ENCODE results near the gene MAD1L1.

The MAD1L1 gene

GRCh38 chr7:1948887-1949680 is 283.7 kb downstream of the MAD1L1 start:
- DNase-seq: no peak

GRCh38 chr7:1948301-1948796 is 284.4 kb downstream of the MAD1L1 start:
- no peak for DNase-seq

- no peak for DNase-seq
Measured at GRCh38 chr7:1947586-1948217, 285.0 kb downstream of the MAD1L1 start.

- no peak for DNase-seq
Measured at GRCh38 chr7:1946773-1947450, 285.8 kb downstream of the MAD1L1 start.

- no peak for DNase-seq
Measured at GRCh38 chr7:1946025-1946772, 286.5 kb downstream of the MAD1L1 start.

- no peak for DNase-seq
Measured at GRCh38 chr7:1945558-1945957, 287.2 kb downstream of the MAD1L1 start.

- DNase-seq: no peak
Measured at GRCh38 chr7:1944619-1945210, 288.0 kb downstream of the MAD1L1 start.

GRCh38 chr7:1943933-1944618 is 288.7 kb downstream of the MAD1L1 start:
- DNase-seq: no peak

GRCh38 chr7:1943326-1943725 is 289.4 kb downstream of the MAD1L1 start:
- no peak for DNase-seq

GRCh38 chr7:1942941-1943289 is 289.8 kb downstream of the MAD1L1 start:
- DNase-seq: no peak

- no peak for DNase-seq
Measured at GRCh38 chr7:1942243-1942940, 290.4 kb downstream of the MAD1L1 start.

GRCh38 chr7:1941464-1942242 is 291.1 kb downstream of the MAD1L1 start:
- no peak for DNase-seq

- no peak for DNase-seq
Measured at GRCh38 chr7:1940863-1941262, 291.9 kb downstream of the MAD1L1 start.

- DNase-seq: peak; percentile 74
Measured at GRCh38 chr7:1940402-1940786, 292.4 kb downstream of the MAD1L1 start.

- no peak for DNase-seq
Measured at GRCh38 chr7:1939434-1940401, 293.0 kb downstream of the MAD1L1 start.

GRCh38 chr7:1938788-1939433 is 293.8 kb downstream of the MAD1L1 start:
- no peak for DNase-seq

GRCh38 chr7:1937252-1937605 is 295.5 kb downstream of the MAD1L1 start:
- DNase-seq: no peak

GRCh38 chr7:1936531-1937251 is 296.1 kb downstream of the MAD1L1 start:
- DNase-seq: no peak
